Fibroblast of mammary gland (primary cell): ENCODE results near the gene DSEL.

Experiments
- DNase-seq: peaks from one replicate; pipeline ENCODE4 v3.0.0-alpha.2; 2010; ENCODE audit warnings: low read depth
- H3K4me3 ChIP-seq: 2 replicates; pipeline ENCODE4 v1.5.1; 2011; ENCODE audit warnings: low read depth, mild to moderate bottlenecking, low read length, moderate library complexity; ENCODE audit not compliant: control insufficient read depth
- CTCF ChIP-seq: conservative IDR thresholded peaks from 2 replicates; pipeline ENCODE4 v1.5.1; 2011; ENCODE audit warnings: low read depth, low read length, inconsistent platforms; ENCODE audit not compliant: control insufficient read depth, insufficient read depth

The DSEL gene

GRCh38 chr18:67516539-67517443, at the start of gene DSEL:
TSS of gene DSEL (minus strand) at chr18:67516720. CDS start at chr18:67514608, 2,112 bp downstream.
- TF ChIP-seq CTCF = no peak
- H3K4me3 ChIP-seq = peak within 1 kb of the TSS; percentile 84
- peak; percentile 91 for DNase-seq

- DNase-seq = no peak
- TF ChIP-seq CTCF = no peak
- H3K4me3 ChIP-seq = no peak overlapping the region
These were observed 36.9 kb upstream of the DSEL start for GRCh38 chr18:67553437-67553836.

- TF ChIP-seq CTCF = no peak
- no peak for DNase-seq
- H3K4me3 ChIP-seq = no peak overlapping the region
These were observed 34.5 kb upstream of the DSEL start for GRCh38 chr18:67550872-67551520.

- TF ChIP-seq CTCF = no peak
- H3K4me3 ChIP-seq = no peak overlapping the region
- no peak for DNase-seq
These were observed 33.4 kb upstream of the DSEL start for GRCh38 chr18:67549946-67550345.

GRCh38 chr18:67545681-67546080, 29.2 kb upstream of the DSEL start:
- TF ChIP-seq CTCF = no peak
- no peak for DNase-seq
- no peak overlapping the region for H3K4me3 ChIP-seq

- no peak for TF ChIP-seq CTCF
- H3K4me3 ChIP-seq = no peak overlapping the region
These were observed 24.0 kb upstream of the DSEL start for GRCh38 chr18:67540559-67540958.

More at GRCh38 chr18:67540559-67540958, 24.0 kb upstream of the DSEL start:
- DNase-seq = no peak
